Smooth muscle cell (in vitro differentiated cells): ENCODE results near the gene HVCN1. TPM values are rescaled to one million over a fixed set of nuclear protein-coding genes. Genes with fewer than 3 reads are reported as not detected.

Experiments
- DNase-seq: peaks from one replicate; lab custom pipeline; 2025; ENCODE audit not compliant: unreplicated experiment; lab: John Stamatoyannopoulos, UW
- H2AFZ ChIP-seq: fragments of 200-600 bp; sonication (generic); 2 replicates; pipeline ENCODE4 v1.6.0; 2016; ENCODE audit warnings: antibody characterized with exemption, low read depth, mild to moderate bottlenecking
- H3F3A ChIP-seq: fragments of 200-600 bp; sonication (generic); 2 replicates; pipeline ENCODE4 v1.6.0; 2017; ENCODE audit warnings: antibody characterized with exemption, low read depth
- H3K27ac ChIP-seq: fragments of 200-600 bp; sonication (generic); 2 replicates; pipeline ENCODE4 v1.5.1; 2016; ENCODE audit warnings: low read depth, mild to moderate bottlenecking
- H3K27me3 ChIP-seq: fragments of 200-600 bp; sonication (generic); 2 replicates; pipeline ENCODE4 v1.6.1; 2016; ENCODE audit warnings: low read depth, mild to moderate bottlenecking
- H3K36me3 ChIP-seq: fragments of 200-600 bp; sonication (generic); 2 replicates; pipeline ENCODE4 v1.5.1; 2016; ENCODE audit warnings: low read depth
- H3K4me1 ChIP-seq: fragments of 200-600 bp; sonication (generic); 2 replicates; pipeline ENCODE4 v1.5.1; 2016; ENCODE audit warnings: low read depth
- H3K4me2 ChIP-seq: fragments of 200-600 bp; sonication (generic); 2 replicates; pipeline ENCODE4 v1.6.0; 2016; ENCODE audit warnings: mild to moderate bottlenecking
- H3K4me3 ChIP-seq: fragments of 200-600 bp; sonication (generic); 2 replicates; pipeline ENCODE4 v1.5.1; 2016; ENCODE audit warnings: mild to moderate bottlenecking
- H3K79me2 ChIP-seq: fragments of 200-600 bp; sonication (generic); 2 replicates; pipeline ENCODE4 v1.6.0; 2016; ENCODE audit warnings: low read depth, mild to moderate bottlenecking
- H3K9ac ChIP-seq: fragments of 200-600 bp; sonication (generic); 2 replicates; pipeline ENCODE4 v1.6.0; 2016; ENCODE audit warnings: low read depth
- H3K9me3 ChIP-seq: fragments of 200-600 bp; sonication (generic); replicated peaks from 2 replicates; pipeline ENCODE4 v1.5.1; 2016; ENCODE audit warnings: low read depth
- H4K20me1 ChIP-seq: fragments of 200-600 bp; sonication (generic); 2 replicates; pipeline ENCODE4 v1.6.0; 2016; ENCODE audit warnings: low read depth
- CTCF ChIP-seq: fragments of 200-600 bp; sonication (generic); IDR thresholded peaks from 2 replicates; pipeline ENCODE4 v1.5.1; 2017; ENCODE audit warnings: borderline replicate concordance, mild to moderate bottlenecking, antibody characterized with exemption; ENCODE audit not compliant: insufficient read depth, poor library complexity, severe bottlenecking
- WGBS: methylation state at CpG from one replicate; pipeline ENCODE4 v1.1.7; 2016; ENCODE audit warnings: low lambda C conversion rate; 5-methylcytosine and 5-hydroxymethylcytosine counted together
- polyA plus RNA-seq: library from polyadenylated mRNA; unstranded; fragments of >200 nt; fragmentation: Nextera tagmentation; extraction: Ambion mirVana; gene quantifications from 2 replicates; pipeline ENCODE4 v1.2.1, GENCODE V29; 2016
- total RNA-seq: library from RNA; depleted of rRNA; stranded (reverse); fragments of >200 nt; gene quantifications from 2 replicates; pipeline ENCODE4 v1.2.3, GENCODE V29; 2014

HVCN1 gene
- total and polyA plus RNA-seq, 2 experiments from 2014 or later: 4.6 to 5.5 TPM

- no peak overlapping the region for H3K27ac ChIP-seq
- H3K4me3 ChIP-seq: no peak overlapping the region
- no peaks in the 10 kb centered on the region for H3K9me3 ChIP-seq
- H4K20me1 ChIP-seq: no peaks in the 10 kb centered on the region
- H2AFZ ChIP-seq: no peak overlapping the region
- H3K4me1 ChIP-seq: peaks cover 4% of the 10 kb centered on the region
- no peak overlapping the region for H3K4me2 ChIP-seq
- no peaks in the 10 kb centered on the region for H3K36me3 ChIP-seq
- 88% methylated on average over 4 of the region's 4 CpGs for WGBS
- H3F3A ChIP-seq: no peaks in the 10 kb centered on the region
- no peak for TF ChIP-seq CTCF
- peaks cover 2% of the 10 kb centered on the region for H3K79me2 ChIP-seq
- DNase-seq: no peak
- H3K9ac ChIP-seq: no peak overlapping the region
- no peaks in the 10 kb centered on the region for H3K27me3 ChIP-seq
Measured at GRCh38 chr12:110619534-110619953, 69.4 kb downstream of the HVCN1 start.

GRCh38 chr12:110616471-110617115 lies 72.3 kb downstream of the HVCN1 start:
- Histone ChIP-seq H3K79me2 (peaks cover 3% of the 10 kb centered on the region), H4K20me1 (no peaks in the 10 kb centered on the region), H3K9me3 (no peaks in the 10 kb centered on the region), H3K4me1 (peaks cover 9% of the 10 kb centered on the region), H2AFZ (no peak overlapping the region), H3K9ac (no peak overlapping the region), H3K27ac (no peak overlapping the region), H3K4me2 (no peak overlapping the region), H3K4me3 (no peak overlapping the region), H3F3A (no peaks in the 10 kb centered on the region), H3K27me3 (no peaks in the 10 kb centered on the region), H3K36me3 (no peaks in the 10 kb centered on the region)
- WGBS: 98% methylated on average over 5 of the region's 5 CpGs
- no peak for DNase-seq
- TF ChIP-seq CTCF: no peak

GRCh38 chr12:110615171-110615570 lies 73.7 kb downstream of the HVCN1 start:
- no peak for TF ChIP-seq CTCF
- H3K27ac ChIP-seq: no peak overlapping the region
- H3K36me3 ChIP-seq: no peaks in the 10 kb centered on the region
- H3K4me3 ChIP-seq: no peak overlapping the region
- no peak overlapping the region for H3K4me2 ChIP-seq
- no peaks in the 10 kb centered on the region for H3F3A ChIP-seq
- H3K9me3 ChIP-seq: no peaks in the 10 kb centered on the region
- no peak overlapping the region for H2AFZ ChIP-seq
- no peak overlapping the region for H3K9ac ChIP-seq
- H3K79me2 ChIP-seq: peaks cover 3% of the 10 kb centered on the region
- H3K27me3 ChIP-seq: no peaks in the 10 kb centered on the region
- 95% methylated on average over 8 of the region's 8 CpGs for WGBS
- peaks cover 9% of the 10 kb centered on the region for H3K4me1 ChIP-seq
- DNase-seq: no peak
- no peaks in the 10 kb centered on the region for H4K20me1 ChIP-seq
